Breast epithelium (tissue), 3 donors: ENCODE data around the gene PLXNB2.

Experiments
- POLR2A ChIP-seq: fragments of 450-650 bp; IDR thresholded peaks from one replicate; pipeline ENCODE4 v1.6.1; 2016; ENCODE audit warnings: antibody characterized with exemption, mild to moderate bottlenecking, moderate library complexity
- POLR2AphosphoS5 ChIP-seq, 3 donors: sonication (generic); formaldehyde crosslinking; IDR thresholded peaks; one replicate each; pipeline ENCODE4 v1.6.1; 2017; ENCODE audit warnings: antibody characterized with exemption in 3 of 3
- TF ChIP-seq, protein P1 (sequence below), 3 donors: fragments of 450-650 bp; IDR thresholded peaks; one replicate each; pipeline ENCODE4 v1.5.1; 2016 to 2017; ENCODE audit warnings: antibody characterized with exemption in 3 of 3, mild to moderate bottlenecking in 3 of 3, moderate library complexity in 3 of 3

DNA sequence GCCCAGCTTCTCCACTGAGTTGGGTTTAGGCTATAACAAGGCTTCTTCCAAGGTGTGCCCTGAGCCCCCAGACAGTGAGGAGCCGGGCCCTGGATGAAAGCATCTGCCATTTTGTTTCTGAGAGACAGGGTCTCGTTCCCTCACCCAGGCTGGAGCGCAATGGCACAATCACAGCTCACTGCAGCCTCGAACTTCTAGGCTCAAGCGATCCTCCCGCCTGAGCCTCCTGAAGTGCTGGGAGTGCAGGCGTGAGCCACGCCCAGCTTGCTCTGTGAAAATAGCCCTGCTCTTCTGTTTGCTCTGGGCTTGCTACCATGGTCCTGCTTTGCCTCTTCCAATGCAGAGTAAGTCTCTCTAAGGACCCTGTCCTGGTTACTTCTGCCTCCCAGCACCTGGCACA is 12.7 kb upstream of the PLXNB2 start:
- TF ChIP-seq POLR2A (no peak), POLR2AphosphoS5 (IDR thresholded peaks at IDR 0.05) (no peak)
- TF ChIP-seq, protein P1, sequence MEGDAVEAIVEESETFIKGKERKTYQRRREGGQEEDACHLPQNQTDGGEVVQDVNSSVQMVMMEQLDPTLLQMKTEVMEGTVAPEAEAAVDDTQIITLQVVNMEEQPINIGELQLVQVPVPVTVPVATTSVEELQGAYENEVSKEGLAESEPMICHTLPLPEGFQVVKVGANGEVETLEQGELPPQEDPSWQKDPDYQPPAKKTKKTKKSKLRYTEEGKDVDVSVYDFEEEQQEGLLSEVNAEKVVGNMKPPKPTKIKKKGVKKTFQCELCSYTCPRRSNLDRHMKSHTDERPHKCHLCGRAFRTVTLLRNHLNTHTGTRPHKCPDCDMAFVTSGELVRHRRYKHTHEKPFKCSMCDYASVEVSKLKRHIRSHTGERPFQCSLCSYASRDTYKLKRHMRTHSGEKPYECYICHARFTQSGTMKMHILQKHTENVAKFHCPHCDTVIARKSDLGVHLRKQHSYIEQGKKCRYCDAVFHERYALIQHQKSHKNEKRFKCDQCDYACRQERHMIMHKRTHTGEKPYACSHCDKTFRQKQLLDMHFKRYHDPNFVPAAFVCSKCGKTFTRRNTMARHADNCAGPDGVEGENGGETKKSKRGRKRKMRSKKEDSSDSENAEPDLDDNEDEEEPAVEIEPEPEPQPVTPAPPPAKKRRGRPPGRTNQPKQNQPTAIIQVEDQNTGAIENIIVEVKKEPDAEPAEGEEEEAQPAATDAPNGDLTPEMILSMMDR (IDR thresholded peaks at IDR 0.05): no peak
